Loucy (cell line): ENCODE measurements around the gene LYPD3.
A peak's percentile ranks its signal among the peaks of the same experiment; 100 is the strongest.

Experiments used
- H2AFZ ChIP-seq: fragments of 200-600 bp; sonication (generic); 2 replicates; pipeline ENCODE4 v1.6.0; 2016; ENCODE audit warnings: antibody characterized with exemption, mild to moderate bottlenecking, low read length, moderate library complexity
- H3F3A ChIP-seq: fragments of 200-600 bp; 2 replicates; pipeline ENCODE4 v1.6.0; 2016; ENCODE audit warnings: antibody characterized with exemption, low read depth, mild to moderate bottlenecking
- H3K27me3 ChIP-seq: fragments of 200-600 bp; sonication (generic); 2 replicates; pipeline ENCODE4 v1.6.1; 2014; ENCODE audit warnings: low read length, mild to moderate bottlenecking; ENCODE audit not compliant: insufficient read depth, poor library complexity, severe bottlenecking
- H3K36me3 ChIP-seq: fragments of 200-600 bp; sonication (generic); 2 replicates; pipeline ENCODE4 v1.6.1; 2016; ENCODE audit warnings: low read length; ENCODE audit not compliant: insufficient read depth
- H3K4me1 ChIP-seq: fragments of 200-600 bp; sonication (generic); 2 replicates; pipeline ENCODE4 v1.5.1; 2014; ENCODE audit warnings: low read length, mild to moderate bottlenecking; ENCODE audit not compliant: insufficient read depth, poor library complexity, severe bottlenecking
- H3K4me2 ChIP-seq: fragments of 200-600 bp; sonication (generic); 2 replicates; pipeline ENCODE4 v1.6.0; 2014; ENCODE audit warnings: antibody characterized with exemption, low read length, low read depth, mild to moderate bottlenecking; ENCODE audit not compliant: poor library complexity, severe bottlenecking
- H3K4me3 ChIP-seq: fragments of 200-600 bp; sonication (generic); 2 replicates; pipeline ENCODE4 v1.5.1; 2014; ENCODE audit warnings: low read length, mild to moderate bottlenecking, mixed read lengths; ENCODE audit not compliant: poor library complexity, severe bottlenecking
- H3K79me2 ChIP-seq: fragments of 200-600 bp; sonication (generic); 2 replicates; pipeline ENCODE4 v1.6.1; 2014; ENCODE audit warnings: low read length; ENCODE audit not compliant: insufficient read depth
- H3K9ac ChIP-seq: fragments of 200-600 bp; sonication (generic); 2 replicates; pipeline ENCODE4 v1.6.0; 2014; ENCODE audit warnings: mild to moderate bottlenecking, low read depth, low read length, moderate library complexity; ENCODE audit not compliant: poor library complexity, severe bottlenecking
- H3K9me2 ChIP-seq: fragments of 200-600 bp; sonication (generic); replicated peaks from 2 replicates; pipeline ENCODE4 v1.6.1; 2016; ENCODE audit warnings: low read depth, low read length, mixed read lengths
- H3K9me3 ChIP-seq: fragments of 200-600 bp; sonication (generic); 2 replicates; pipeline ENCODE4 v1.6.1; 2014; ENCODE audit warnings: mild to moderate bottlenecking, antibody characterized with exemption, low read length, low read depth; ENCODE audit not compliant: insufficient read depth
- H4K20me1 ChIP-seq: fragments of 200-600 bp; sonication (generic); 2 replicates; pipeline ENCODE4 v1.6.0; 2014; ENCODE audit warnings: antibody characterized with exemption, low read length, mild to moderate bottlenecking; ENCODE audit not compliant: insufficient read depth, poor library complexity, severe bottlenecking
- EZH2phosphoT487 ChIP-seq: fragments of 200-600 bp; IDR thresholded peaks from 2 replicates; pipeline ENCODE4 v1.6.1; 2018; ENCODE audit warnings: antibody characterized with exemption, mild to moderate bottlenecking, moderate library complexity, borderline replicate concordance
- TF ChIP-seq, protein P1 (sequence below): fragments of 200-600 bp; sonication (generic); conservative IDR thresholded peaks from 2 replicates; pipeline ENCODE4 v1.5.1; 2014; ENCODE audit warnings: mild to moderate bottlenecking, antibody characterized with exemption, low read length

LYPD3 gene

GRCh38 chr19:43502419-43502976 lies 37.1 kb upstream of the LYPD3 start:
- Histone ChIP-seq H3K4me1 (peaks cover 15% of the 10 kb centered on the region), H3K4me2 (peak overlapping the region; percentile 82), H3K9me2 (no peaks in the 10 kb centered on the region), H3F3A (no peaks in the 10 kb centered on the region), H3K4me3 (no peak overlapping the region), H4K20me1 (no peaks in the 10 kb centered on the region), H3K79me2 (no peaks in the 10 kb centered on the region), H3K9ac (no peak overlapping the region), H3K36me3 (no peaks in the 10 kb centered on the region), H3K9me3 (no peaks in the 10 kb centered on the region), H3K27me3 (no peaks in the 10 kb centered on the region), H2AFZ (no peak overlapping the region)
- TF ChIP-seq EZH2phosphoT487, result no peak
- TF ChIP-seq, protein P1, sequence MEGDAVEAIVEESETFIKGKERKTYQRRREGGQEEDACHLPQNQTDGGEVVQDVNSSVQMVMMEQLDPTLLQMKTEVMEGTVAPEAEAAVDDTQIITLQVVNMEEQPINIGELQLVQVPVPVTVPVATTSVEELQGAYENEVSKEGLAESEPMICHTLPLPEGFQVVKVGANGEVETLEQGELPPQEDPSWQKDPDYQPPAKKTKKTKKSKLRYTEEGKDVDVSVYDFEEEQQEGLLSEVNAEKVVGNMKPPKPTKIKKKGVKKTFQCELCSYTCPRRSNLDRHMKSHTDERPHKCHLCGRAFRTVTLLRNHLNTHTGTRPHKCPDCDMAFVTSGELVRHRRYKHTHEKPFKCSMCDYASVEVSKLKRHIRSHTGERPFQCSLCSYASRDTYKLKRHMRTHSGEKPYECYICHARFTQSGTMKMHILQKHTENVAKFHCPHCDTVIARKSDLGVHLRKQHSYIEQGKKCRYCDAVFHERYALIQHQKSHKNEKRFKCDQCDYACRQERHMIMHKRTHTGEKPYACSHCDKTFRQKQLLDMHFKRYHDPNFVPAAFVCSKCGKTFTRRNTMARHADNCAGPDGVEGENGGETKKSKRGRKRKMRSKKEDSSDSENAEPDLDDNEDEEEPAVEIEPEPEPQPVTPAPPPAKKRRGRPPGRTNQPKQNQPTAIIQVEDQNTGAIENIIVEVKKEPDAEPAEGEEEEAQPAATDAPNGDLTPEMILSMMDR, result no peak

GRCh38 chr19:43501661-43502418 lies 36.4 kb upstream of the LYPD3 start:
- peaks cover 15% of the 10 kb centered on the region for H3K4me1 ChIP-seq
- no peaks in the 10 kb centered on the region for H3K9me2 ChIP-seq
- H3K4me2 ChIP-seq, result peak overlapping the region; percentile 82
- no peak overlapping the region for H3K4me3 ChIP-seq
- TF ChIP-seq, protein P1, result no peak
- TF ChIP-seq EZH2phosphoT487, result no peak
- no peak overlapping the region for H2AFZ ChIP-seq
- H3K9me3 ChIP-seq, result no peaks in the 10 kb centered on the region
- no peaks in the 10 kb centered on the region for H3K36me3 ChIP-seq
- no peaks in the 10 kb centered on the region for H3K79me2 ChIP-seq
- H3F3A ChIP-seq, result no peaks in the 10 kb centered on the region
- H3K27me3 ChIP-seq, result no peaks in the 10 kb centered on the region
- no peaks in the 10 kb centered on the region for H4K20me1 ChIP-seq
- no peak overlapping the region for H3K9ac ChIP-seq

DNA sequence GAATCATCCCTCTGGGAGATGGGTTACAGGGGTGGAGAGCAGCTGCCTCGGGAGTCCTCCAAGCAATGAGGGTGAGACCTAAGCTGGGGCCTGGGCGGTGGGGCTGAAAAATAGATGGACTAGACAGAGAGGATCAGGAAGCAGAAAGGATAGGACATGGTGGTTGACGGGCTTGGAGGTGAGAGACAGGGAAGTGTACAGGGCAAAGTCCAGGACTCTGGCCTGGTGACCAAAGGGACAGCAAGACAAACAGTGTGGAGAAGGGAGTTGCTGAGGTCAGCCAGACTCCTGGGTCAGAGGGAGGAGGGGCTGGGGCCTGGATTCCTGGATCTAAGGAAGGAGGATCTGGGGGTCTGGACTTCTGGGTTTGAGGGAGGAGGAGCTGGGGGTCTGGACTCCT lies 33.6 kb upstream of the LYPD3 start:
- Histone ChIP-seq H3K36me3 (no peaks in the 10 kb centered on the region), H3K4me1 (peaks cover 6% of the 10 kb centered on the region), H3K9ac (no peak overlapping the region), H3K79me2 (no peaks in the 10 kb centered on the region), H3K9me2 (no peaks in the 10 kb centered on the region), H2AFZ (no peak overlapping the region), H3K9me3 (no peaks in the 10 kb centered on the region), H3F3A (no peaks in the 10 kb centered on the region), H4K20me1 (no peaks in the 10 kb centered on the region), H3K4me2 (no peak overlapping the region), H3K4me3 (no peak overlapping the region), H3K27me3 (no peaks in the 10 kb centered on the region)
- TF ChIP-seq EZH2phosphoT487, result no peak
- TF ChIP-seq, protein P1, result no peak
